SU-DHL-6 (cell line): ENCODE measurements around the gene HBG1.

ENCODE experiments used
- H2AFZ ChIP-seq: fragments of 200-600 bp; sonication (generic); 2 replicates; pipeline ENCODE4 v1.6.1; 2014; ENCODE audit warnings: low read depth, mild to moderate bottlenecking, moderate library complexity, mixed read lengths, antibody characterized with exemption, low read length; ENCODE audit not compliant: severe bottlenecking
- H3F3A ChIP-seq: fragments of 200-600 bp; shearing (Covaris generic); 2 replicates; pipeline ENCODE4 v1.6.0; 2016; ENCODE audit warnings: antibody characterized with exemption, mild to moderate bottlenecking; ENCODE audit not compliant: insufficient read depth
- H3K27ac ChIP-seq: fragments of 200-600 bp; sonication (generic); 2 replicates; pipeline ENCODE4 v1.5.1; 2016; ENCODE audit warnings: low read depth, mild to moderate bottlenecking, low read length, moderate library complexity, mixed read lengths
- H3K27me3 ChIP-seq: fragments of 200-600 bp; sonication (generic), shearing (Covaris generic); 2 replicates; pipeline ENCODE4 v1.6.0; 2014; ENCODE audit warnings: mild to moderate bottlenecking, low read length
- H3K36me3 ChIP-seq: fragments of 200-600 bp; sonication (generic); 2 replicates; pipeline ENCODE4 v1.6.1; 2014; ENCODE audit warnings: mild to moderate bottlenecking, low read length, mixed read lengths
- H3K4me2 ChIP-seq: fragments of 300-600, 200-600 bp; shearing (Covaris generic), sonication (generic); 2 replicates; pipeline ENCODE4 v1.6.0; 2014; ENCODE audit warnings: low read length, low read depth, mild to moderate bottlenecking; ENCODE audit not compliant: poor library complexity, severe bottlenecking
- H3K4me3 ChIP-seq: fragments of 200-600 bp; sonication (generic); 2 replicates; pipeline ENCODE4 v1.5.1; 2014; ENCODE audit warnings: antibody characterized with exemption, low read length, mild to moderate bottlenecking, mixed read lengths; ENCODE audit not compliant: insufficient read depth, poor library complexity, severe bottlenecking
- H3K79me2 ChIP-seq: fragments of 200-600 bp; sonication (generic); 2 replicates; pipeline ENCODE4 v1.6.1; 2014; ENCODE audit warnings: mild to moderate bottlenecking, low read length, moderate library complexity; ENCODE audit not compliant: insufficient read depth
- H3K9ac ChIP-seq: fragments of 200-600 bp; sonication (generic); 2 replicates; pipeline ENCODE4 v1.7.0; 2014; ENCODE audit warnings: mild to moderate bottlenecking, low read length
- H3K9me2 ChIP-seq: fragments of 200-600 bp; sonication (generic); replicated peaks from 2 replicates; pipeline ENCODE4 v1.6.1; 2014; ENCODE audit warnings: low read length; ENCODE audit not compliant: insufficient read depth
- H3K9me3 ChIP-seq: fragments of 200-600 bp; sonication (generic); 2 replicates; pipeline ENCODE4 v1.6.1; 2014; ENCODE audit warnings: low read length, mixed read lengths; ENCODE audit not compliant: insufficient read depth
- H4K20me1 ChIP-seq: fragments of 200-600 bp; sonication (generic); 2 replicates; pipeline ENCODE4 v1.6.1; 2014; ENCODE audit warnings: low read depth, mild to moderate bottlenecking, antibody characterized with exemption, low read length, moderate library complexity, mixed read lengths
- EZH2phosphoT487 ChIP-seq: fragments of 200-600 bp; sonication (generic), shearing (Covaris generic); conservative IDR thresholded peaks from 2 replicates; pipeline ENCODE4 v1.6.1; 2018; ENCODE audit warnings: mild to moderate bottlenecking, antibody characterized with exemption, low read length, moderate library complexity, mixed read lengths
- TF ChIP-seq, protein P1 (sequence below): fragments of 200-600 bp; sonication (generic); IDR thresholded peaks from one replicate; pipeline ENCODE4 v1.5.1; 2017; ENCODE audit warnings: antibody characterized with exemption, mild to moderate bottlenecking, low read length, moderate library complexity; ENCODE audit not compliant: insufficient read depth, poor library complexity, severe bottlenecking

HBG1 gene

DNA sequence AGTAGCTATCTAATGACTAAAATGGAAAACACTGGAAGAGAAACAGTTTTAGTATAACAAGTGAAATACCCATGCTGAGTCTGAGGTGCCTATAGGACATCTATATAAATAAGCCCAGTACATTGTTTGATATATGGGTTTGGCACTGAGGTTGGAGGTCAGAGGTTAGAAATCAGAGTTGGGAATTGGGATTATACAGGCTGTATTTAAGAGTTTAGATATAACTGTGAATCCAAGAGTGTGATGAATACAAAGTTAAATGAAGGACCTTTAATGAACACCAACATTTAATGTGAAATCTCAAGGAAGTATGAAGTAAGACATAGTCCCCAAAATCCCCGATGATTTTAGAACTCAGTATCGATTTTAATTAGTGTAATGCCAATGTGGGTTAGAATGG, 12.2 kb downstream of the HBG1 start:
- no peak overlapping the region for H3K9ac ChIP-seq
- no peak overlapping the region for H3K27ac ChIP-seq
- no peaks in the 10 kb centered on the region for H3F3A ChIP-seq
- H3K36me3 ChIP-seq, result no peaks in the 10 kb centered on the region
- H4K20me1 ChIP-seq, result no peaks in the 10 kb centered on the region
- TF ChIP-seq EZH2phosphoT487, result no peak
- TF ChIP-seq, protein P1, sequence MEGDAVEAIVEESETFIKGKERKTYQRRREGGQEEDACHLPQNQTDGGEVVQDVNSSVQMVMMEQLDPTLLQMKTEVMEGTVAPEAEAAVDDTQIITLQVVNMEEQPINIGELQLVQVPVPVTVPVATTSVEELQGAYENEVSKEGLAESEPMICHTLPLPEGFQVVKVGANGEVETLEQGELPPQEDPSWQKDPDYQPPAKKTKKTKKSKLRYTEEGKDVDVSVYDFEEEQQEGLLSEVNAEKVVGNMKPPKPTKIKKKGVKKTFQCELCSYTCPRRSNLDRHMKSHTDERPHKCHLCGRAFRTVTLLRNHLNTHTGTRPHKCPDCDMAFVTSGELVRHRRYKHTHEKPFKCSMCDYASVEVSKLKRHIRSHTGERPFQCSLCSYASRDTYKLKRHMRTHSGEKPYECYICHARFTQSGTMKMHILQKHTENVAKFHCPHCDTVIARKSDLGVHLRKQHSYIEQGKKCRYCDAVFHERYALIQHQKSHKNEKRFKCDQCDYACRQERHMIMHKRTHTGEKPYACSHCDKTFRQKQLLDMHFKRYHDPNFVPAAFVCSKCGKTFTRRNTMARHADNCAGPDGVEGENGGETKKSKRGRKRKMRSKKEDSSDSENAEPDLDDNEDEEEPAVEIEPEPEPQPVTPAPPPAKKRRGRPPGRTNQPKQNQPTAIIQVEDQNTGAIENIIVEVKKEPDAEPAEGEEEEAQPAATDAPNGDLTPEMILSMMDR, result no peak
- H3K27me3 ChIP-seq, result no peaks in the 10 kb centered on the region
- H3K4me3 ChIP-seq, result no peak overlapping the region
- H3K9me2 ChIP-seq, result no peaks in the 10 kb centered on the region
- H3K9me3 ChIP-seq, result no peaks in the 10 kb centered on the region
- H3K4me2 ChIP-seq, result no peak overlapping the region
- H3K79me2 ChIP-seq, result no peaks in the 10 kb centered on the region
- H2AFZ ChIP-seq, result no peak overlapping the region

DNA sequence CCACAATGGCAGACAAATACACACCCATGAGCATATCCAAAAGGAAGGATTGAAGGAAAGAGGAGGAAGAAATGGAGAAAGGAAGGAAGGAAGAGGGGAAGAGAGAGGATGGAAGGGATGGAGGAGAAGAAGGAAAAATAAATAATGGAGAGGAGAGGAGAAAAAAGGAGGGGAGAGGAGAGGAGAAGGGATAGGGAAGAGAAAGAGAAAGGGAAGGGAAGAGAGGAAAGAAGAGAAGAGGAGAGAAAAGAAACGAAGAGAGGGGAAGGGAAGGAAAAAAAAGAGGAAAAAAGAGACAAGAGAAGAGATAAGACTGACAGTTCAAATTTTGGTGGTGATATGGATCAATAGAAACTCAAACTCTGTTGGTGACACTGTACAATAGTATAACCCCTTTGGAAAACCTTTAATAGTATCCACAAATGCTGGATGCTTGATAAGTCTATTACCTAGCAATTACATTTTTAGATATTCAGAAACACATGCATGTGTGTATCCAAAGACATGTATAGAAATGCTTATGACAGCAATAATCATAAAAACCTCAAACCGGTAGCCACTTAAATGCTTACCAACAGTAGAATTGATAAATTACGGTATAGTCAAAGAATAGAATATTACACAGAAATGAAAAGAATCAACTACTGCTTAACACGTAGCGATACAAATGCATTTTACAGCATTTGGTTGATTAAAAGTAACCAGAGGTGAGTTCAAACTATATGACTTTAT, 14.1 kb downstream of the HBG1 start:
- TF ChIP-seq, protein P1, result no peak
- TF ChIP-seq EZH2phosphoT487, result no peak
- Histone ChIP-seq H3K27me3 (no peaks in the 10 kb centered on the region), H4K20me1 (no peaks in the 10 kb centered on the region), H3K79me2 (no peaks in the 10 kb centered on the region), H3K9me3 (no peaks in the 10 kb centered on the region), H3K36me3 (no peaks in the 10 kb centered on the region), H3K27ac (no peak overlapping the region), H3K9ac (no peak overlapping the region), H3K4me3 (no peak overlapping the region), H3K4me2 (no peak overlapping the region), H3F3A (no peaks in the 10 kb centered on the region), H3K9me2 (no peaks in the 10 kb centered on the region), H2AFZ (no peak overlapping the region)

DNA sequence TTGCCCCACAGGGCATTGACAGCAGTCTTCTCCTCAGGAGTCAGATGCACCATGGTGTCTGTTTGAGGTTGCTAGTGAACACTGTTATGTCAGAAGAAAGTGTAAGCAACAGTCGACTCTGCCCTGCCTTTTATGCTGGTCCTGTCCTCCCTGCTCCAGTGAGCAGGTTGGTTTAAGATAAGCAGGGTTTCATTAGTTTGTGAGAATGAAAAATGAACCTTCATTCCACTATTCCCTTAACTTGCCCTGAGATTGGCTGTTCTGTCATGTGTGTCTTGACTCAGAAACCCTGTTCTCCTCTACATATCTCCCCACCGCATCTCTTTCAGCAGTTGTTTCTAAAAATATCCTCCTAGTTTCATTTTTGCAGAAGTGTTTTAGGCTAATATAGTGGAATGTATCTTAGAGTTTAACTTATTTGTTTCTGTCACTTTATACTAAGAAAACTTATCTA, 15.2 kb downstream of the HBG1 start, which contains the start of gene HBD:
HBD (minus strand) TSS at position 103 of the 454 bp plus-strand sequence; CDS start at position 53, 50 bp downstream.
- H3K4me2 ChIP-seq, result no peak within 1 kb of the TSS
- H3K36me3 ChIP-seq, result no peaks in the 10 kb centered on the region
- no peaks in the 10 kb centered on the region for H4K20me1 ChIP-seq
- H3F3A ChIP-seq, result no peaks in the 10 kb centered on the region
- H3K79me2 ChIP-seq, result no peaks in the 10 kb centered on the region
- H3K9me2 ChIP-seq, result no peaks in the 10 kb centered on the region
- no peaks in the 10 kb centered on the region for H3K27me3 ChIP-seq
- no peak within 1 kb of the TSS for H3K4me3 ChIP-seq
- no peak for TF ChIP-seq EZH2phosphoT487
- TF ChIP-seq, protein P1, result no peak
- no peak within 1 kb of the TSS for H2AFZ ChIP-seq
- no peaks in the 10 kb centered on the region for H3K9me3 ChIP-seq
- no peak within 1 kb of the TSS for H3K27ac ChIP-seq
- H3K9ac ChIP-seq, result no peak within 1 kb of the TSS
